A549 (cell line): Measurements from ENCODE around the gene PHACTR2. TPM values are rescaled to one million over a fixed set of nuclear protein-coding genes. Genes with fewer than 3 reads are reported as not detected.
"Not testable (repeated sequence)": the region's sequence is repeated elsewhere in the genome, so short reads cannot be mapped to it uniquely, and the experiment has no call there.

Source experiments
- ATAC-seq, 2 experiments: fragments of 200-7000 bp in 1 of 2; fragments of >200 bp in 1 of 2; cut with Nextera tagmentation in 1 of 2; cut with Tn5 transposase in 1 of 2; 3 replicates each; pipeline versions ENCODE4 v1.8.0 to v1.9.1; 2018 to 2020; ENCODE audit warnings: mild to moderate bottlenecking in 1 of 2, moderate library complexity in 1 of 2
- CTCF ChIA-PET: fragments of 300-600 bp; sonication (Branson Sonifier 250); formaldehyde crosslinking; extraction: SDS; loops from one replicate; lab custom pipeline; 2021; ENCODE audit warnings: antibody characterized with exemption, inconsistent platforms; lab: Yijun Ruan, JAX
- POLR2A ChIA-PET: fragments of 350-600 bp; formaldehyde crosslinking; extraction: SDS; loops from one replicate; lab custom pipeline; 2021; ENCODE audit warnings: antibody characterized with exemption, inconsistent platforms; lab: Yijun Ruan, JAX
- DNase-seq, 2 experiments: peaks; one replicate each; pipeline versions ENCODE4 v3.0.0 to v3.0.0-alpha.2; 2011 to 2016; ENCODE audit warnings: low read depth in 1 of 2, low spot score in 1 of 2
- FAIRE-seq: peaks from 2 replicates; lab custom pipeline; 2011; peaks lifted over from hg19 to GRCh38; lab: Jason Lieb, UNC
- H3K27ac ChIP-seq, 2 experiments: fragments of >200 bp; sonication (Bioruptor Twin); formaldehyde crosslinking; 3 replicates each; pipeline ENCODE4 v1.5.1; 2016 to 2017
- H3K4me1 ChIP-seq: fragments of >200 bp; sonication (Bioruptor Twin); formaldehyde crosslinking; 3 replicates; pipeline ENCODE4 v1.6.1; 2016
- H3K4me2 ChIP-seq: fragments of >200 bp; sonication (Bioruptor Twin); formaldehyde crosslinking; 3 replicates; pipeline ENCODE4 v1.6.1; 2016
- H3K4me3 ChIP-seq: fragments of >200 bp; sonication (Bioruptor Twin); formaldehyde crosslinking; 3 replicates; pipeline ENCODE4 v1.5.1; 2016
- H3K9me3 ChIP-seq: fragments of >200 bp; sonication (Bioruptor Twin); formaldehyde crosslinking; 3 replicates; pipeline ENCODE4 v1.6.1; 2016
- CBX2 ChIP-seq: fragments of 200-600 bp; sonication (generic); IDR thresholded peaks from 2 replicates; pipeline ENCODE4 v1.6.1; 2016; ENCODE audit warnings: low read depth, mild to moderate bottlenecking, borderline replicate concordance
- CHD2 ChIP-seq: fragments of 150-350 bp; IDR thresholded peaks from 2 replicates; pipeline ENCODE4 v1.6.1; 2014; ENCODE audit warnings: low read length; ENCODE audit not compliant: partially characterized antibody
- CHD4 ChIP-seq: fragments of 200-600 bp; sonication (generic); IDR thresholded peaks from 2 replicates; pipeline ENCODE4 v1.6.1; 2016; ENCODE audit warnings: antibody characterized with exemption, mild to moderate bottlenecking, borderline replicate concordance
- CTCF ChIP-seq: fragments of >200 bp; sonication (Bioruptor Twin); formaldehyde crosslinking; IDR thresholded peaks from 3 replicates; pipeline ENCODE4 v1.5.1; 2016
- EP300 ChIP-seq, 2 experiments: fragments of >200 bp; sonication (Bioruptor Twin); formaldehyde crosslinking; IDR thresholded peaks; 2 replicates in 1 of 2; 3 replicates in 1 of 2; pipeline ENCODE4 v1.6.1; 2016 to 2017
- FOSL2 ChIP-seq, 2 experiments: fragments of 450-650 bp in 1 of 2; fragments of >200 bp in 1 of 2; sonication (Bioruptor Twin) in 1 of 2; formaldehyde crosslinking; IDR thresholded peaks; 2 replicates each; pipeline versions ENCODE4 v1.5.0 to v1.6.1; 2016 to 2020; ENCODE audit warnings: mild to moderate bottlenecking in 1 of 2, moderate library complexity in 1 of 2
- FOXS1 ChIP-seq: fragments of 250-450 bp; sonication (Bioruptor Pico); IDR thresholded peaks from 2 replicates; pipeline ENCODE4 v1.5.0; 2020; ENCODE audit warnings: mild to moderate bottlenecking, moderate library complexity
- GATA3 ChIP-seq: IDR thresholded peaks from 2 replicates; pipeline ENCODE4 v1.6.1; 2012; ENCODE audit warnings: borderline replicate concordance
- HEYL ChIP-seq: fragments of 250-450 bp; sonication (Bioruptor Pico); IDR thresholded peaks from 2 replicates; pipeline ENCODE4 v1.8.0; 2021; ENCODE audit warnings: mild to moderate bottlenecking, moderate library complexity
- HMGXB4 ChIP-seq: fragments of 250-450 bp; sonication (Bioruptor Pico); IDR thresholded peaks from 2 replicates; pipeline ENCODE4 v1.5.0; 2021; ENCODE audit warnings: mild to moderate bottlenecking, moderate library complexity, borderline replicate concordance
- JUN ChIP-seq, 2 experiments: fragments of >200 bp; sonication (Bioruptor Twin); formaldehyde crosslinking; IDR thresholded peaks; 2 replicates in 1 of 2; 3 replicates in 1 of 2; pipeline ENCODE4 v1.6.1; 2016 to 2017
- MAZ ChIP-seq: fragments of 150-350 bp; IDR thresholded peaks from 2 replicates; pipeline ENCODE4 v1.6.1; 2014; ENCODE audit warnings: antibody characterized with exemption, low read depth, low read length, borderline replicate concordance
- NPAS2 ChIP-seq: fragments of 250-450 bp; sonication (Bioruptor Pico); IDR thresholded peaks from 2 replicates; pipeline ENCODE4 v1.8.0; 2022; ENCODE audit warnings: mild to moderate bottlenecking, moderate library complexity, borderline replicate concordance
- POLR2A ChIP-seq: IDR thresholded peaks from 2 replicates; pipeline ENCODE4 v1.6.1; 2012; ENCODE audit warnings: mild to moderate bottlenecking, low read length
- RFX5 ChIP-seq: fragments of 450-650 bp; IDR thresholded peaks from 2 replicates; pipeline ENCODE4 v1.7.1; 2014; ENCODE audit warnings: antibody characterized with exemption, mild to moderate bottlenecking, moderate library complexity
- TP53 ChIP-seq: fragments of 250-450 bp; sonication (Bioruptor Pico); IDR thresholded peaks from 2 replicates; pipeline ENCODE4 v1.5.0; 2021; ENCODE audit warnings: mild to moderate bottlenecking, moderate library complexity
- ZC3H11A ChIP-seq: fragments of 450-650 bp; IDR thresholded peaks from 2 replicates; pipeline ENCODE4 v1.6.1; 2014; ENCODE audit warnings: antibody characterized with exemption, mild to moderate bottlenecking
- ZFP36 ChIP-seq: fragments of 450-650 bp; IDR thresholded peaks from 2 replicates; pipeline ENCODE4 v1.6.1; 2014; ENCODE audit warnings: borderline replicate concordance; ENCODE audit not compliant: partially characterized antibody
- ZSCAN20 ChIP-seq: fragments of 250-450 bp; sonication (Bioruptor Pico); IDR thresholded peaks from 2 replicates; pipeline ENCODE4 v1.8.0; 2022; ENCODE audit warnings: mild to moderate bottlenecking, moderate library complexity
- WGBS: methylation state at CpG from one replicate; pipeline ENCODE4 v1.1.6; 2017; ENCODE audit errors: missing lambda C conversion rate; 5-methylcytosine and 5-hydroxymethylcytosine counted together
- polyA plus RNA-seq, 4 experiments: library from polyadenylated mRNA; depleted of rRNA in 3 of 4; stranded (reverse); fragments of >200 nt; fragmentation: RNase III in 1 of 4; extraction: RNeasy Plus Mini Kit Qiagen cat#74134 plus additional on column Dnase treatment in 1 of 4; gene quantifications; 2 replicates in 3 of 4; 3 replicates in 1 of 4; pipeline ENCODE4 v1.2.3, GENCODE V29; 2011 to 2017
- TF ChIP-seq, protein P1 (sequence below): IDR thresholded peaks from 2 replicates; pipeline ENCODE4 v1.6.1; 2012
- TF ChIP-seq, protein P2 (sequence below): fragments of >200 bp; sonication (Bioruptor Twin); formaldehyde crosslinking; IDR thresholded peaks from 2 replicates; pipeline ENCODE4 v1.6.1; 2016
- TF ChIP-seq, protein P3 (sequence below): fragments of 150-350 bp; IDR thresholded peaks from 2 replicates; pipeline ENCODE4 v1.6.1; 2014; ENCODE audit warnings: low read depth, mild to moderate bottlenecking, low read length

Gene PHACTR2
- polyA plus RNA-seq, 2 of the 4 experiments (the other 2 are of a cell fraction), result 2.5 to 10.4 TPM

DNA sequence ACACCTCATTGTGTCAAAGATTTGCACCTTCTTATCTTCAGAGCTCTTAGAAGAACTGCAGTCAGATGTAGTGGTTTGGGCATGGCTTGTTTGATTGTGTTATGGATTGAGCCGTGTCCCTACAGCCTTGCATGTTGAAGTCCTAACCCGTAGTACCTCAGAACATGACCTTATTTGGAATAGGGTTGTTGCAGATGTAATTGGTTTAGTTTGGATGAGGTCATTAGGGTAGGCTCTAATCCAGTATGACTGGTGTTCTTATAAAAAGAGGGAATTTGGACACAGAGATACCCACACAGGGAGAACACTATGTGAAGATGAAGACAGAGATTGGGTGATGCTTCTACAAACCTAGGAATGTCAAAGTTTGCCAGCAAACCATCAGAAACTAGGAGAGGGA is 35.4 kb upstream of the PHACTR2 start:
- FAIRE-seq (no peak), DNase-seq (no peak), ATAC-seq (no peak)
- Histone ChIP-seq H3K27ac (no peak overlapping the region), H3K9me3 (no peaks in the 10 kb centered on the region), H3K4me1 (no peaks in the 10 kb centered on the region), H3K4me3 (no peak overlapping the region), H3K4me2 (no peak overlapping the region)
- no peak for TF ChIP-seq CHD4
- TF ChIP-seq MAZ, result no peak
- no peak for TF ChIP-seq FOXS1 (CRISPR knock-in tag)
- TF ChIP-seq CHD2, result no peak
- no peak for TF ChIP-seq POLR2A
- no peak for TF ChIP-seq TP53 (CRISPR knock-in tag)
- no peak for TF ChIP-seq EP300 (IDR thresholded peaks at IDR 0.05)
- TF ChIP-seq HMGXB4 (CRISPR knock-in tag), result no peak
- TF ChIP-seq FOSL2 (IDR thresholded peaks at IDR 0.05), result no peak
- TF ChIP-seq FOSL2 (CRISPR knock-in tag; IDR thresholded peaks at IDR 0.05), result no peak
- TF ChIP-seq ZC3H11A, result no peak
- no peak for TF ChIP-seq HEYL (CRISPR knock-in tag)
- TF ChIP-seq GATA3, result no peak
- TF ChIP-seq NPAS2 (CRISPR knock-in tag), result no peak
- no peak for TF ChIP-seq ZSCAN20 (CRISPR knock-in tag)
- TF ChIP-seq JUN (IDR thresholded peaks at IDR 0.05), result no peak
- ChIA-PET POLR2A (no interaction called here), CTCF (no interaction called here)
- 87% methylated on average over 2 of the region's 2 CpGs for WGBS

DNA sequence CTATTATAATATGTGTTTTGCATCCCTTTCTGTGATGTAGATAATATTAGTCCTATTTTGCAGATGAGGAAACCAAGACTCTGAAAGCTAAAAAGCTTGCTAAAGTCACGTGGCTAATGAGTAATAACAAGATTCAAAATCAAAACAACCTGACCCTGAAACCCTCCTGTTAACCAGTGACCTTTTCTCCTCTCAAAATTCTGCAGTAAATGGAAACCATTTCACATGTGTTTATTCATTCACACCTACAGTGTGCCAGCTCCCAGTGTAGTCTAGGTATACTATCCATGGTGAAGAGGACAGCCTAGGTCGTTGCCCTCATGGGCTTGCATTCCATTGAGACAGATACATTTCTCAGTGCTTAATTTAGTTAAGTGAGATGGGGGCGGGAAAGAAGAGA is 30.6 kb upstream of the PHACTR2 start:
- no peak for TF ChIP-seq MAZ
- H3K4me1 ChIP-seq, result no peaks in the 10 kb centered on the region
- no peak overlapping the region for H3K4me2 ChIP-seq
- no peak overlapping the region for H3K4me3 ChIP-seq
- FAIRE-seq, result no peak
- 52% methylated on average over 3 of the region's 3 CpGs for WGBS
- no peak overlapping the region for H3K27ac ChIP-seq
- no peak for ATAC-seq
- no peaks in the 10 kb centered on the region for H3K9me3 ChIP-seq
- POLR2A ChIA-PET, result no interaction called here
- no peak for DNase-seq
- CTCF ChIA-PET, result no interaction called here

GRCh38 chr6:143647732-143648131 is 30.0 kb upstream of the PHACTR2 start:
- 76% methylated on average over 6 of the region's 6 CpGs for WGBS
- no peaks in the 10 kb centered on the region for H3K9me3 ChIP-seq
- CTCF ChIA-PET, result no interaction called here
- FAIRE-seq, result no peak
- DNase-seq, result no peak
- no peak overlapping the region for H3K4me2 ChIP-seq
- no peaks in the 10 kb centered on the region for H3K4me1 ChIP-seq
- no peak for ATAC-seq
- TF ChIP-seq RFX5 (no peak), ZC3H11A (no peak), ZFP36 (no peak), CTCF (no peak), CBX2 (no peak), HMGXB4 (CRISPR knock-in tag) (no peak)
- TF ChIP-seq, protein P1, sequence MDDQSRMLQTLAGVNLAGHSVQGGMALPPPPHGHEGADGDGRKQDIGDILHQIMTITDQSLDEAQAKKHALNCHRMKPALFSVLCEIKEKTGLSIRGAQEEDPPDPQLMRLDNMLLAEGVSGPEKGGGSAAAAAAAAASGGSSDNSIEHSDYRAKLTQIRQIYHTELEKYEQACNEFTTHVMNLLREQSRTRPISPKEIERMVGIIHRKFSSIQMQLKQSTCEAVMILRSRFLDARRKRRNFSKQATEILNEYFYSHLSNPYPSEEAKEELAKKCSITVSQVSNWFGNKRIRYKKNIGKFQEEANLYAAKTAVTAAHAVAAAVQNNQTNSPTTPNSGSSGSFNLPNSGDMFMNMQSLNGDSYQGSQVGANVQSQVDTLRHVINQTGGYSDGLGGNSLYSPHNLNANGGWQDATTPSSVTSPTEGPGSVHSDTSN, result no peak
- TF ChIP-seq, protein P2, sequence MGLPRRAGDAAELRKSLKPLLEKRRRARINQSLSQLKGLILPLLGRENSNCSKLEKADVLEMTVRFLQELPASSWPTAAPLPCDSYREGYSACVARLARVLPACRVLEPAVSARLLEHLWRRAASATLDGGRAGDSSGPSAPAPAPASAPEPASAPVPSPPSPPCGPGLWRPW, result no peak
- TF ChIP-seq, protein P3, sequence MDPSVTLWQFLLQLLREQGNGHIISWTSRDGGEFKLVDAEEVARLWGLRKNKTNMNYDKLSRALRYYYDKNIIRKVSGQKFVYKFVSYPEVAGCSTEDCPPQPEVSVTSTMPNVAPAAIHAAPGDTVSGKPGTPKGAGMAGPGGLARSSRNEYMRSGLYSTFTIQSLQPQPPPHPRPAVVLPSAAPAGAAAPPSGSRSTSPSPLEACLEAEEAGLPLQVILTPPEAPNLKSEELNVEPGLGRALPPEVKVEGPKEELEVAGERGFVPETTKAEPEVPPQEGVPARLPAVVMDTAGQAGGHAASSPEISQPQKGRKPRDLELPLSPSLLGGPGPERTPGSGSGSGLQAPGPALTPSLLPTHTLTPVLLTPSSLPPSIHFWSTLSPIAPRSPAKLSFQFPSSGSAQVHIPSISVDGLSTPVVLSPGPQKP, result no peak
- POLR2A ChIA-PET, result no interaction called here
- H3K4me3 ChIP-seq, result no peak overlapping the region
- no peak overlapping the region for H3K27ac ChIP-seq

GRCh38 chr6:143649319-143649718 is 28.4 kb upstream of the PHACTR2 start:
- ATAC-seq, FAIRE-seq, H3K4me3 ChIP-seq, H3K27ac ChIP-seq, DNase-seq, H3K9me3 ChIP-seq, POLR2A ChIA-PET, CTCF ChIA-PET, H3K4me2 ChIP-seq, H3K4me1 ChIP-seq: not testable (repeated sequence)
- WGBS, result 90% methylated on average over 1 of the region's 1 CpG
